Left lung (tissue), 10 donors: Measurements from ENCODE around the gene GLYATL1B. TPM values are rescaled to one million over a fixed set of nuclear protein-coding genes. Genes with fewer than 3 reads are reported as not detected.
"Not testable (repeated sequence)": the region's sequence is repeated elsewhere in the genome, so short reads cannot be mapped to it uniquely, and the experiment has no call there.

Experiments
- ATAC-seq: fragments of 200-7000 bp; cut with Tn5 transposase; one replicate; pipeline ENCODE4 v1.9.1; 2020; ENCODE audit warnings: moderate library complexity
- DNase-seq, 4 donors: peaks; one replicate each; pipeline ENCODE4 v3.0.0-alpha.2; 2013 to 2020
- H3K27ac ChIP-seq, 2 donors: fragments of 200-600 bp; sonication (generic) in 1 of 2; one replicate each; pipeline versions ENCODE4 v1.5.0 to v1.8.0; 2020 to 2021
- H3K27me3 ChIP-seq, 2 donors: fragments of 200-600 bp; sonication (generic) in 1 of 2; one replicate each; pipeline versions ENCODE4 v1.5.0 to v1.8.0; 2020 to 2021
- H3K36me3 ChIP-seq, 2 donors: fragments of 200-600 bp; sonication (generic) in 1 of 2; one replicate each; pipeline versions ENCODE4 v1.5.0 to v1.8.0; 2020 to 2021
- H3K4me1 ChIP-seq, 2 donors: fragments of 200-600 bp; one replicate each; pipeline ENCODE4 v1.8.0; 2021
- H3K4me3 ChIP-seq, 2 donors: fragments of 200-600 bp; sonication (generic) in 1 of 2; one replicate each; pipeline versions ENCODE4 v1.5.0 to v1.8.0; 2020 to 2021; ENCODE audit warnings: mild to moderate bottlenecking in 1 of 2
- H3K9me3 ChIP-seq, 2 donors: fragments of 200-600 bp; sonication (generic) in 1 of 2; one replicate each; pipeline versions ENCODE4 v1.5.0 to v1.8.0; 2020 to 2021
- CTCF ChIP-seq, 2 donors: fragments of 200-600 bp; sonication (generic) in 1 of 2; IDR thresholded peaks; one replicate each; pipeline versions ENCODE4 v1.5.0 to v1.8.0; 2021; ENCODE audit warnings: antibody characterized with exemption in 2 of 2
- intact Hi-C, 2 donors: fragments of 100-400 bp; cut with DNase I; formaldehyde crosslinking; loops; one replicate each; pipeline versions ENCODE4 v1.11.2 to v1.14.2; 2022
- polyA plus RNA-seq, 6 donors: library from polyadenylated mRNA; unstranded; fragments of 120-200 nt; gene quantifications; one replicate each; pipeline ENCODE4 v1.2.1, GENCODE V29; 2013; ENCODE audit not compliant: insufficient read length in 6 of 6
- total RNA-seq, 2 donors: library from RNA; stranded (reverse); fragmentation: NEBNext Ultra II Directional; extraction: Animal tissue kit (Norgen Biotek cat#: 25700); gene quantifications; one replicate each; pipeline ENCODE4 v1.2.1, GENCODE V29; 2021
- donor health status: DM: no; HTN: yes; CAD: no.
- donor health status: DM: no; HTN: no; CAD: no.

The GLYATL1B gene
- total and polyA plus RNA-seq, 8 donors = 0.30 to 0.66 (median 0.38) TPM; not detected in 3

GRCh38 chr11:59135648-59136461 is 49.7 kb downstream of the GLYATL1B start:
- Histone ChIP-seq H3K4me3 (no peak overlapping the region), H3K4me1 (peaks cover 0 to 7% of the 10 kb centered on the region in 2 donors), H3K36me3 (peaks cover 0 to 44% of the 10 kb centered on the region in 2 donors), H3K27me3 (no peaks in the 10 kb centered on the region), H3K9me3 (peaks cover 0 to 17% of the 10 kb centered on the region in 2 donors), H3K27ac (no peak overlapping the region)
- peak; percentile 94 to 96 for TF ChIP-seq CTCF (IDR thresholded peaks at IDR 0.05)
- DNase-seq (peak; percentile 69 to 95 (median 84)), ATAC-seq (peak; percentile 100)
- intact Hi-C loops = loop anchor here in 1 of 2 donors (5.0 kb wide), 1 partner anchor 34 kb away; no protein-coding TSS in a partner anchor

- not testable (repeated sequence) for H3K9me3 ChIP-seq, H3K4me3 ChIP-seq, H3K27ac ChIP-seq, ATAC-seq, DNase-seq, H3K27me3 ChIP-seq
- intact Hi-C loops = loop anchor here in 1 of 2 donors (5.0 kb wide), 1 partner anchor 34 kb away; no protein-coding TSS in a partner anchor
- Histone ChIP-seq H3K4me1 (peaks cover 0 to 14% of the 10 kb centered on the region in 2 donors), H3K36me3 (peaks cover 0 to 38% of the 10 kb centered on the region in 2 donors)
Observed at GRCh38 chr11:59136551-59136950, 50.4 kb downstream of the GLYATL1B start.

GRCh38 chr11:59137190-59137589 is 51.1 kb downstream of the GLYATL1B start:
- Histone ChIP-seq H3K4me1 (peaks cover 0 to 21% of the 10 kb centered on the region in 2 donors), H3K27me3 (no peaks in the 10 kb centered on the region), H3K9me3 (peaks cover 0 to 4% of the 10 kb centered on the region in 2 donors), H3K36me3 (peaks cover 0 to 32% of the 10 kb centered on the region in 2 donors), H3K4me3 (no peak overlapping the region), H3K27ac (no peak overlapping the region)
- intact Hi-C loops = loop anchor here in 1 of 2 donors (5.0 kb wide), 1 partner anchor 35 kb away; no protein-coding TSS in a partner anchor
- no peak for ATAC-seq
- DNase-seq = peak in 1 of 4 donors; percentile 58
- TF ChIP-seq CTCF (IDR thresholded peaks at IDR 0.05) = no peak

GRCh38 chr11:59138643-59139042 is 52.5 kb downstream of the GLYATL1B start:
- DNase-seq (no peak), ATAC-seq (no peak)
- no peaks in the 10 kb centered on the region for H3K27me3 ChIP-seq
- intact Hi-C loops = loop anchor here in 1 of 2 donors (5.0 kb wide), 1 partner anchor 36 kb away; no protein-coding TSS in a partner anchor
- no peak overlapping the region for H3K27ac ChIP-seq
- no peak overlapping the region for H3K4me3 ChIP-seq
- H3K9me3 ChIP-seq = no peaks in the 10 kb centered on the region
- H3K36me3 ChIP-seq = peaks cover 0 to 24% of the 10 kb centered on the region in 2 donors
- no peak for TF ChIP-seq CTCF (IDR thresholded peaks at IDR 0.05)
- peaks cover under 1 to 28% of the 10 kb centered on the region in 2 donors for H3K4me1 ChIP-seq

- TF ChIP-seq CTCF (IDR thresholded peaks at IDR 0.05) = no peak
- H3K27me3 ChIP-seq = no peaks in the 10 kb centered on the region
- no peaks in the 10 kb centered on the region for H3K9me3 ChIP-seq
- peaks cover 15 to 47% of the 10 kb centered on the region in 2 donors for H3K4me1 ChIP-seq
- peaks cover 0 to 8% of the 10 kb centered on the region in 2 donors for H3K36me3 ChIP-seq
- intact Hi-C loops = no loop called here
- ATAC-seq = no peak
- no peak overlapping the region for H3K4me3 ChIP-seq
- no peak overlapping the region for H3K27ac ChIP-seq
- no peak for DNase-seq
Observed at GRCh38 chr11:59141191-59141590, 55.1 kb downstream of the GLYATL1B start.
